Activated CD4-positive, alpha-beta memory T cell treated with anti-CD3 and anti-CD28 coated beads, Interleukin-2, amount 10 ng/mL, durations not matched to agents 7 days and 5 days (primary cell): ENCODE measurements around the gene MVK. TPM values are rescaled to one million over a fixed set of nuclear protein-coding genes. Genes with fewer than 3 reads are reported as not detected.

ENCODE experiments used
- CTCF ChIA-PET: fragments of 350-600 bp; sonication (Branson Sonifier 250); formaldehyde crosslinking; loops from one replicate; lab custom pipeline; 2021; ENCODE audit warnings: antibody characterized with exemption, inconsistent platforms; lab: Charles Lee
- POLR2A ChIA-PET: fragments of 350-600 bp; sonication (Branson Sonifier 250); formaldehyde crosslinking; loops from one replicate; lab custom pipeline; 2021; ENCODE audit warnings: antibody characterized with exemption; lab: Charles Lee
- DNase-seq: peaks from one replicate; pipeline ENCODE4 v3.0.0-alpha.2; 2020
- H3K27ac Mint-ChIP-seq: one replicate; pipeline ENCODE4 v1.8.0; 2021; ENCODE audit warnings: mild to moderate bottlenecking, mixed read lengths
- H3K27me3 Mint-ChIP-seq: one replicate; pipeline ENCODE4 v1.8.0; 2021; ENCODE audit warnings: mixed read lengths
- H3K36me3 Mint-ChIP-seq: one replicate; pipeline ENCODE4 v1.8.0; 2021; ENCODE audit warnings: low read depth, mixed read lengths
- H3K4me1 Mint-ChIP-seq: one replicate; pipeline ENCODE4 v1.8.0; 2021; ENCODE audit warnings: mixed read lengths
- H3K4me3 Mint-ChIP-seq: one replicate; pipeline ENCODE4 v1.8.0; 2021; ENCODE audit warnings: mild to moderate bottlenecking, mixed read lengths
- H3K9me3 Mint-ChIP-seq: one replicate; pipeline ENCODE4 v1.8.0; 2021; ENCODE audit warnings: mixed read lengths
- total RNA-seq, 2 experiments: library from RNA; stranded (reverse); gene quantifications; one replicate each; pipeline ENCODE4 v1.2.3, GENCODE V29; 2021

Gene MVK
- total RNA-seq, 2 experiments from 2014 or later: 22.1 to 26.3 TPM

DNA sequence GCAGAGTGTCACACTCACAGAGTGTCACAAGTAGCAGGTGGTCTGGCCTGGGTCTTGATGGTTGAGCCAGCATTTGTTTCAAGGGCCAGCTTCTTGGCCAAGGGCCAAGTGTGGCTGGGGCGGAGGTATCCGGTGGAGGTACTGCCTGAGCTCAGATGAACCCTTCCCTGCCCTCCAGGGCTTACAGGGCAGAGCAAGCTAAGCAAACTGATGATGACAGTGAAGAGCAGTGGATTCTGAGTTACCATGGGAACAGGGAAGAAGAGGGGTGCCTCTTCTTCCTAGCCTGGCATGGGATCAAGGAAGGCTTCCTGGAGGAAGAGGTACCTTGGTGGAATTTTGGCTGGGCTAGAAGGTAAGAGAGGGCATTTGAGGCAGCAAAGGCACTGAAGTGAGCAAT, 35.7 kb downstream of the MVK start:
- Mint-ChIP-seq H3K36me3 (no peaks in the 10 kb centered on the region), H3K27me3 (peaks cover 20% of the 10 kb centered on the region), H3K4me1 (peaks cover 4% of the 10 kb centered on the region), H3K4me3 (no peak overlapping the region), H3K27ac (no peak overlapping the region), H3K9me3 (no peaks in the 10 kb centered on the region)
- CTCF ChIA-PET: interaction anchor here (0.6 to 1.1 kb wide), 2 partner anchors 12 to 16 kb away, joined by 3 to 4 read pairs; no protein-coding TSS in a partner anchor
- POLR2A ChIA-PET: no interaction called here
- no peak for DNase-seq

GRCh38 chr12:109610523-109610922, 36.9 kb downstream of the MVK start:
- H3K27ac Mint-ChIP-seq: no peak overlapping the region
- DNase-seq: no peak
- peaks cover 4% of the 10 kb centered on the region for H3K4me1 Mint-ChIP-seq
- peaks cover 24% of the 10 kb centered on the region for H3K27me3 Mint-ChIP-seq
- CTCF ChIA-PET: no interaction called here
- H3K4me3 Mint-ChIP-seq: no peak overlapping the region
- no peaks in the 10 kb centered on the region for H3K36me3 Mint-ChIP-seq
- no peaks in the 10 kb centered on the region for H3K9me3 Mint-ChIP-seq
- POLR2A ChIA-PET: no interaction called here

GRCh38 chr12:109611223-109611622, 37.6 kb downstream of the MVK start:
- H3K36me3 Mint-ChIP-seq: no peaks in the 10 kb centered on the region
- H3K4me1 Mint-ChIP-seq: peaks cover 4% of the 10 kb centered on the region
- peaks cover 28% of the 10 kb centered on the region for H3K27me3 Mint-ChIP-seq
- H3K27ac Mint-ChIP-seq: no peak overlapping the region
- H3K4me3 Mint-ChIP-seq: no peak overlapping the region
- no peak for DNase-seq
- CTCF ChIA-PET: no interaction called here
- H3K9me3 Mint-ChIP-seq: no peaks in the 10 kb centered on the region
- POLR2A ChIA-PET: no interaction called here

DNA sequence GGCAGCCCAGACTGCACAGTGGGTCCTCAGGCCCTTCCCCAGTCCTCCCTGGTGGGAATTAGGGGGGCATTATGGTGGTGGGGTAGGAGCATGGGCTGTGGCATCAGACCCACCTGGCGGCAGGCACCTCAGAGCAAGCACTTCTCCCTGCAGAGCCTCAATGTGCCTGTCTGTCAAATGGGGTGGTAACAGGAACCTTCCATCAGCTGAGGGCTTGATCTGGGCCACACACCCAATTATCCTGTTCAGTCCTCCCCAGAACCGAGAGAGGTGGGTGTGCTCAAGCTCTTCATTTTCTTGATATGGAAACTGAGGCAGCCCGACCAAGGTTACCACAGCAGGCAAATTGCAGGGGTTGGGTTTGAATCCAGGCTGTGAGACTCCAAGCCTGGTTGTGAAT, 38.4 kb downstream of the MVK start:
- ChIA-PET CTCF (interaction anchor here (1.4 to 1.5 kb wide), 2 partner anchors 12 to 93 kb away, joined by 3 to 4 read pairs; no protein-coding TSS in a partner anchor), POLR2A (no interaction called here)
- Mint-ChIP-seq H3K36me3 (no peaks in the 10 kb centered on the region), H3K9me3 (no peaks in the 10 kb centered on the region), H3K27ac (no peak overlapping the region), H3K27me3 (peaks cover 27% of the 10 kb centered on the region), H3K4me3 (no peak overlapping the region), H3K4me1 (peaks cover 4% of the 10 kb centered on the region)
- DNase-seq: no peak

DNA sequence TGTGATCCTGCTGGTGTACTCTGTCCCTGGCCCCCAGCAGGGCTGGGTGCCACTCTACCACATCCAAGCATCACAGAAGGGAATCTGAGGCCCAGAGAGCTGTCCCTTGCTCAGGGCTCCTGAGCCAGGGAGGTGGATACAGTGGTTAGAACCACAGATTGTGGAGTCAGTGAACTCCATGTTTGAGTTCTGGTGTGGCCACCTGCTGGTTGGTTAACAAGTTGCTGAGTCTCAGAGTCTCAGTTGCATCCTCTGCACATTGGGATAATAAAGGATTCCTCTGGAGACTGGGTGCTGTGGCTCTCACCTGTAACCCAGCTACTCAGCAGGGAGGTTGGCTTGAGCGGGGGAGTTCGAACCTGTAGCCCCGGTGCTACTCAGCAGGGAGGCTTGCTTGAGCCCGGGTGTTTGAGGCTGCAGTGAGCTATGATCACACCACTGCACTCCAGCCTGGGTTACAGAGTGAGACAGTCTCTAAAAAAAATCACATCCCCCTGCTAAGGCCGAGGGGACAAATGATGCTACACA, 39.4 kb downstream of the MVK start:
- peaks cover 4% of the 10 kb centered on the region for H3K4me1 Mint-ChIP-seq
- H3K27ac Mint-ChIP-seq: no peak overlapping the region
- H3K4me3 Mint-ChIP-seq: no peak overlapping the region
- H3K36me3 Mint-ChIP-seq: no peaks in the 10 kb centered on the region
- no peaks in the 10 kb centered on the region for H3K9me3 Mint-ChIP-seq
- peaks cover 28% of the 10 kb centered on the region for H3K27me3 Mint-ChIP-seq
- CTCF ChIA-PET: interaction anchor here (1.4 to 2.0 kb wide), 3 partner anchors 9 to 94 kb away, joined by 3 to 4 read pairs (median 4); no protein-coding TSS in a partner anchor
- no peak for DNase-seq
- POLR2A ChIA-PET: no interaction called here

- Mint-ChIP-seq H3K27ac (no peak overlapping the region), H3K9me3 (no peaks in the 10 kb centered on the region), H3K4me1 (no peaks in the 10 kb centered on the region), H3K36me3 (no peaks in the 10 kb centered on the region), H3K4me3 (no peak overlapping the region), H3K27me3 (peaks cover 29% of the 10 kb centered on the region)
- DNase-seq: no peak
- POLR2A ChIA-PET: no interaction called here
- CTCF ChIA-PET: interaction anchor here (1.4 to 2.0 kb wide), 2 partner anchors 10 to 41 kb away, joined by 3 to 4 read pairs; no protein-coding TSS in a partner anchor
Measured at GRCh38 chr12:109613649-109614455, 40.3 kb downstream of the MVK start.

GRCh38 chr12:109615556-109616229, 42.1 kb downstream of the MVK start:
- Mint-ChIP-seq H3K27me3 (peaks cover 32% of the 10 kb centered on the region), H3K4me1 (no peaks in the 10 kb centered on the region), H3K9me3 (no peaks in the 10 kb centered on the region), H3K36me3 (no peaks in the 10 kb centered on the region), H3K27ac (no peak overlapping the region), H3K4me3 (no peak overlapping the region)
- ChIA-PET CTCF (no interaction called here), POLR2A (no interaction called here)
- no peak for DNase-seq

DNA sequence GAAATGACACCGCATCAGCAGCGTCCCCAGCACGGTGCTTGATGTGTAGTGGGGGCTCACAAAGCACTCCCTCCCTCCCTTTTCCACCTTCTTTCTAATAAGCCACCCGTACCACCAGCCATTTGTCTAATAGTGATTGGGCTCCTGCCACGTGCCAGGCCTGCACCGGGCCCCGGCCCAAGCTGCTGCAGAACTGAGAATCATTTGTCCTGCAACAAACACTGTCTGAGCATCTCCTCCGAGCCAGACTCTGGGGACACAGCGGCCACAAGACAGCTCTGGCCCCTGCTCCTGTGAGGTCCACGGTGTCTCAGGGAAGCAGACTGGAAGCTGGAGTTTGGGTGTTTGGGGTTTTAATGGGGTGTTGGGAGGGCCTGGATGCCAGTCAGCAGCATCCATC, 43.9 kb downstream of the MVK start:
- Mint-ChIP-seq H3K36me3 (no peaks in the 10 kb centered on the region), H3K4me1 (no peaks in the 10 kb centered on the region), H3K27me3 (peaks cover 43% of the 10 kb centered on the region), H3K27ac (no peak overlapping the region), H3K4me3 (no peak overlapping the region), H3K9me3 (no peaks in the 10 kb centered on the region)
- ChIA-PET POLR2A (interaction anchor here (1.3 kb wide), 1 partner anchor 10 kb away, joined by 3 read pairs; no protein-coding TSS in a partner anchor), CTCF (interaction anchor here (1.2 kb wide), 1 partner anchor 19 kb away, joined by 6 read pairs; no protein-coding TSS in a partner anchor)
- DNase-seq: no peak

DNA sequence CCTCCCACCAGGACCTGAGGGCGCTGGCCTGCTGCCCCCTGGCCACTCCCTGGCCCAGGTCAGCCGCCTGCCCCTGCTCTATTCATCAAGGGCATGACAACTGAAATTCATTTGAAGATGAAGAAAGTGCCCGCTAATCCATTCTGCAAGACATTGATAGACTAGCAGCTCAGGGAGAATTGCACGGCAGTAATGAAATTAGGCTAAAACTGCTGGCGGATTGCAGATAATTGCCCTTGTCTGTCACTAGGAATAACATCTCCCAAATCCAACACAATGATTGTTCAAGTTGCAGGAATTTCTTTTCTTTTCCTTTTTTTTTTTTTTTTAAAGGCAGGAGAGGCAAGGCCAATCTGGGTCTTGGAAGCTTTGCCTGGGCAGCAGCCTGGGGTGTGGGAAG, 44.5 kb downstream of the MVK start:
- peaks cover 45% of the 10 kb centered on the region for H3K27me3 Mint-ChIP-seq
- ChIA-PET POLR2A (interaction anchor here (1.3 kb wide), 1 partner anchor 10 kb away, joined by 3 read pairs; no protein-coding TSS in a partner anchor), CTCF (interaction anchor here (1.2 kb wide), 1 partner anchor 20 kb away, joined by 6 read pairs; no protein-coding TSS in a partner anchor)
- no peaks in the 10 kb centered on the region for H3K36me3 Mint-ChIP-seq
- no peak for DNase-seq
- H3K4me1 Mint-ChIP-seq: no peaks in the 10 kb centered on the region
- H3K4me3 Mint-ChIP-seq: no peak overlapping the region
- H3K27ac Mint-ChIP-seq: no peak overlapping the region
- no peaks in the 10 kb centered on the region for H3K9me3 Mint-ChIP-seq

DNA sequence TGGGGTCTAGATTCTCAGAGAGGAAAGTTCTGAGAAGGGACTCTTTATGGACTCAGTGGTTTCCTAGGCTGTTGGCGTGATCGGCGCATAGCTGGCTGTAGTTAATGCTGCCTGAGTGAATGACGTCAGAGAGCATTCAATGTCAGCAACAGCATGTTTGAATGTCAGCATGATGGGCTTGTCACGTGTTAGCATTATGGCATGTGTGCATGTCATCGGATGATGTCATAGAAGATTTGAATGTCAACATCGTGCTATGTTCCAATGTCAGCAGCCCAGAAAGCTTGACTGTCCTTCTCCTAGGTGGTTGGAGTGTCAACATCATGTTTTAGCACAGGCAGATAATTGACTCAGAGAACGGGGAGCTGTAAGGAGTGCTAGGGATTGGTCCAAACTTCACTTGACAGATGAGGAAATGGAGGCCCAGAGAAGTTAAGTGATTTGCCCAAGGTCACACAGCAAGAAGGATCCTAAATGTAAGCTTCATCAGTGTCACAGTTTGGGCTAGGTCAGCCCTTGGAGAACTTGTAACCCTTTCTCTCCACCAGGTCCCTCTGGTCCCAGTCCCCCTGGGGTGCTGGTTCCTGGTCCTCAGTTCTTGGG, 45.5 kb downstream of the MVK start:
- ChIA-PET CTCF (interaction anchor here (0.6 kb wide), 1 partner anchor 14 kb away, joined by 4 read pairs; no protein-coding TSS in a partner anchor), POLR2A (no interaction called here)
- Mint-ChIP-seq H3K36me3 (no peaks in the 10 kb centered on the region), H3K9me3 (no peaks in the 10 kb centered on the region), H3K27ac (no peak overlapping the region), H3K4me1 (no peaks in the 10 kb centered on the region), H3K4me3 (no peak overlapping the region), H3K27me3 (peaks cover 43% of the 10 kb centered on the region)
- no peak for DNase-seq

GRCh38 chr12:109621211-109621694, 47.7 kb downstream of the MVK start:
- H3K27me3 Mint-ChIP-seq: peaks cover 35% of the 10 kb centered on the region
- no peaks in the 10 kb centered on the region for H3K9me3 Mint-ChIP-seq
- no peaks in the 10 kb centered on the region for H3K36me3 Mint-ChIP-seq
- ChIA-PET CTCF (interaction anchor here (1.3 kb wide), 1 partner anchor 24 kb away, joined by 4 read pairs; no protein-coding TSS in a partner anchor), POLR2A (no interaction called here)
- no peak overlapping the region for H3K4me3 Mint-ChIP-seq
- H3K4me1 Mint-ChIP-seq: no peaks in the 10 kb centered on the region
- H3K27ac Mint-ChIP-seq: no peak overlapping the region
- no peak for DNase-seq

GRCh38 chr12:109621901-109622364, 48.3 kb downstream of the MVK start:
- Mint-ChIP-seq H3K27ac (no peak overlapping the region), H3K36me3 (no peaks in the 10 kb centered on the region), H3K4me3 (no peak overlapping the region), H3K4me1 (no peaks in the 10 kb centered on the region), H3K9me3 (no peaks in the 10 kb centered on the region), H3K27me3 (peaks cover 35% of the 10 kb centered on the region)
- no peak for DNase-seq
- ChIA-PET POLR2A (no interaction called here), CTCF (interaction anchor here (1.3 kb wide), 1 partner anchor 25 kb away, joined by 4 read pairs; no protein-coding TSS in a partner anchor)
